OCI-LY1 (cell line): ENCODE data around the gene BMI1.

ENCODE experiments used
- CTCF ChIP-seq: fragments of 200-600 bp; sonication (generic), shearing (Covaris generic); IDR thresholded peaks from 2 replicates; pipeline ENCODE4 v1.5.1; 2017; ENCODE audit warnings: mild to moderate bottlenecking, antibody characterized with exemption, low read length, moderate library complexity, mixed read lengths
- EZH2 ChIP-seq: fragments of 200-600 bp; sonication (generic), shearing (Covaris generic); IDR thresholded peaks from 2 replicates; pipeline ENCODE4 v1.8.0; 2017; ENCODE audit warnings: borderline replicate concordance, mixed run types, mild to moderate bottlenecking, antibody characterized with exemption, low read length, moderate library complexity, mixed read lengths

- TF ChIP-seq CTCF (no peak), EZH2 (no peak)
These were observed 3.5 kb downstream of the BMI1 start for GRCh38 chr10:22324413-22324812.
